MCF 10A (cell line): Measurements from ENCODE around the gene UFSP1. TPM values are rescaled to one million over a fixed set of nuclear protein-coding genes. Genes with fewer than 3 reads are reported as not detected.

ENCODE experiments used
- BruUV-seq: library from RNA; stranded (reverse); fragments of 400-500 nt; replicated peaks from 2 replicates; lab custom pipeline; 2021; lab: Mats Ljungman, UMichigan
- CTCF ChIA-PET: fragments of 300-600 bp; sonication (Branson Sonifier 250); formaldehyde crosslinking; extraction: SDS; loops from one replicate; lab custom pipeline; 2021; ENCODE audit warnings: antibody characterized with exemption, inconsistent platforms; lab: Yijun Ruan, JAX
- POLR2A ChIA-PET: fragments of 300-600, 350-650 bp; sonication (Branson Sonifier 250); formaldehyde crosslinking; extraction: SDS; loops from one replicate; lab custom pipeline; 2020; ENCODE audit warnings: antibody characterized with exemption, inconsistent platforms; lab: Yijun Ruan, JAX
- DNase-seq: peaks from one replicate; pipeline ENCODE4 v3.0.0-alpha.2; 2018; ENCODE audit not compliant: unreplicated experiment
- H3K27ac Mint-ChIP-seq: one replicate; pipeline ENCODE4 v1.8.0; 2022; ENCODE audit warnings: mild to moderate bottlenecking, low read depth, mixed read lengths; ENCODE audit not compliant: unreplicated experiment
- H3K27me3 Mint-ChIP-seq: one replicate; pipeline ENCODE4 v1.8.0; 2022; ENCODE audit warnings: mixed read lengths; ENCODE audit not compliant: insufficient read depth, unreplicated experiment
- H3K36me3 Mint-ChIP-seq: one replicate; pipeline ENCODE4 v1.8.0; 2022; ENCODE audit warnings: mild to moderate bottlenecking, moderate library complexity, mixed read lengths; ENCODE audit not compliant: insufficient read depth, unreplicated experiment
- H3K4me1 Mint-ChIP-seq: one replicate; pipeline ENCODE4 v1.8.0; 2022; ENCODE audit warnings: mixed read lengths; ENCODE audit not compliant: insufficient read depth, unreplicated experiment
- H3K4me3 Mint-ChIP-seq: one replicate; pipeline ENCODE4 v1.8.0; 2022; ENCODE audit warnings: mild to moderate bottlenecking, moderate library complexity, mixed read lengths; ENCODE audit not compliant: unreplicated experiment
- H3K9me3 Mint-ChIP-seq: one replicate; pipeline ENCODE4 v1.8.0; 2022; ENCODE audit warnings: mixed read lengths; ENCODE audit not compliant: unreplicated experiment
- intact Hi-C: fragments of 100-400 bp; cut with micrococcal nuclease; formaldehyde crosslinking; loops from 2 replicates; pipeline ENCODE4 v1.14.1; 2022
- total RNA-seq: library from RNA; stranded (reverse); gene quantifications from 2 replicates; pipeline ENCODE4 v1.2.3, GENCODE V29; 2022
- TF ChIP-seq, protein P1 (sequence below): fragments of 200-600 bp; IDR thresholded peaks from one replicate; pipeline ENCODE4 v1.8.0; 2022; ENCODE audit warnings: antibody characterized with exemption, mild to moderate bottlenecking; ENCODE audit not compliant: unreplicated experiment

The UFSP1 gene
- total RNA-seq, 1 experiment from 2014 or later: 2.8 TPM

GRCh38 chr7:100894860-100895700 is 5.6 kb upstream of the UFSP1 start:
- CTCF ChIA-PET: interaction anchor here (0.5 to 3.9 kb wide), 12 partner anchors 10 to 350 kb away, joined by 3 to 47 read pairs (median 4); partner anchors contain the start of gene FIS1
- Mint-ChIP-seq H3K4me3 (peak overlapping the region; percentile 33), H3K4me1 (peaks cover 21% of the 10 kb centered on the region), H3K9me3 (no peaks in the 10 kb centered on the region), H3K27ac (no peak overlapping the region), H3K27me3 (peaks cover 26% of the 10 kb centered on the region), H3K36me3 (no peaks in the 10 kb centered on the region)
- no peak for DNase-seq
- POLR2A ChIA-PET: interaction anchor here (0.6 to 1.6 kb wide), 3 partner anchors 165 to 390 kb away, joined by 3 to 4 read pairs (median 3); no protein-coding TSS in a partner anchor
- intact Hi-C loops: loop anchor here (2.0 kb wide), 1 partner anchor 388 kb away; no protein-coding TSS in a partner anchor
- no TSS peak for BruUV-seq
- TF ChIP-seq, protein P1, sequence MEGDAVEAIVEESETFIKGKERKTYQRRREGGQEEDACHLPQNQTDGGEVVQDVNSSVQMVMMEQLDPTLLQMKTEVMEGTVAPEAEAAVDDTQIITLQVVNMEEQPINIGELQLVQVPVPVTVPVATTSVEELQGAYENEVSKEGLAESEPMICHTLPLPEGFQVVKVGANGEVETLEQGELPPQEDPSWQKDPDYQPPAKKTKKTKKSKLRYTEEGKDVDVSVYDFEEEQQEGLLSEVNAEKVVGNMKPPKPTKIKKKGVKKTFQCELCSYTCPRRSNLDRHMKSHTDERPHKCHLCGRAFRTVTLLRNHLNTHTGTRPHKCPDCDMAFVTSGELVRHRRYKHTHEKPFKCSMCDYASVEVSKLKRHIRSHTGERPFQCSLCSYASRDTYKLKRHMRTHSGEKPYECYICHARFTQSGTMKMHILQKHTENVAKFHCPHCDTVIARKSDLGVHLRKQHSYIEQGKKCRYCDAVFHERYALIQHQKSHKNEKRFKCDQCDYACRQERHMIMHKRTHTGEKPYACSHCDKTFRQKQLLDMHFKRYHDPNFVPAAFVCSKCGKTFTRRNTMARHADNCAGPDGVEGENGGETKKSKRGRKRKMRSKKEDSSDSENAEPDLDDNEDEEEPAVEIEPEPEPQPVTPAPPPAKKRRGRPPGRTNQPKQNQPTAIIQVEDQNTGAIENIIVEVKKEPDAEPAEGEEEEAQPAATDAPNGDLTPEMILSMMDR: peak; percentile 96

DNA sequence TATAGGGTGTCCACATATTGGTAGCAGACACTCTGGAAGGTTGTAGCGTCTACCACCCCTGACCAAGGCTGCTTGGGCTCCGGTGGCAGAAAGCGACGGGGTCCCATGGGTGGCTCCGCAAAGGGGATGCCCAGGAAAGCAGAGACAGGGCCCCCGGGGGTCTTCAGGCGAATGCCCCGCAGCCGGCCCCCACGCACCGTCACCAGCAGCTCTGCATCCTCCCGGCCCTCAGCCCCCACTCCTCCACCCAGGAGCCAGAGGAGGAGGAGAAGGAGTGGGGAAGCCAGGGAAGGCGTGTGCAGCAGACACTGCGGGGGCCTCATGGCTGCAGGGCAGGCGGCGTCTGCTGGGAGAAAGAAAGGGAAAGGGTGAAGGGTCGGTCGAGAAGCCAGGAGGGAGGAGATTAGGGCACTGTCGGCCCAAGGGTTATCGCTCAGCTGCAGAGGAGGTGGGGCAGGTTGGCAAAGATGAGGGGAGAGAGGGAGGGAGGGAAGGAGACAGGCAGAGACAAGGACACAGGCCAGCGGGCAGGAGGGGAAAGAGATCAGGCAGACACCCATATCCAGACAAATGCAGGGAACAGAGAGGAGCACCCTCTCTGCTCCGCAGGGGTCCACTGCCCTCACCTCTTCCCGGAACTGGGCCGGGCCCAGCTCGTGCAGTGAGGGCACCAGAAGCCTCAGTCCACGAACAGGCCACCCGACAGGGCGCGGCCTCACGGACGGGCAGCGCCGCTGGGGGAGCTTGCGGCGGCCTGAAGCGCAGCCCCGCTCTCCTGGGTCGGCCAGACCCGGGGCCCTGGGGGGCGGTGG is 4.6 kb upstream of the UFSP1 start:
- H3K9me3 Mint-ChIP-seq: no peaks in the 10 kb centered on the region
- H3K4me3 Mint-ChIP-seq: no peak overlapping the region
- H3K4me1 Mint-ChIP-seq: peaks cover 22% of the 10 kb centered on the region
- intact Hi-C loops: loop anchor here (2.0 kb wide), 1 partner anchor 389 kb away; no protein-coding TSS in a partner anchor
- BruUV-seq: no TSS peak
- POLR2A ChIA-PET: interaction anchor here (1.6 kb wide), 1 partner anchor 166 kb away, joined by 4 read pairs; no protein-coding TSS in a partner anchor
- TF ChIP-seq, protein P1: no peak
- H3K27me3 Mint-ChIP-seq: peaks cover 26% of the 10 kb centered on the region
- no peak overlapping the region for H3K27ac Mint-ChIP-seq
- DNase-seq: no peak
- H3K36me3 Mint-ChIP-seq: no peaks in the 10 kb centered on the region
- CTCF ChIA-PET: interaction anchor here (0.5 to 3.9 kb wide), 17 partner anchors 8 to 459 kb away, joined by 3 to 47 read pairs (median 3); partner anchors contain the start of gene FIS1

- no peak overlapping the region for H3K4me3 Mint-ChIP-seq
- intact Hi-C loops: no loop called here
- DNase-seq: no peak
- H3K27ac Mint-ChIP-seq: no peak overlapping the region
- CTCF ChIA-PET: interaction anchor here (0.5 to 3.9 kb wide), 12 partner anchors 9 to 459 kb away, joined by 3 to 47 read pairs (median 3); no protein-coding TSS in a partner anchor
- no TSS peak for BruUV-seq
- TF ChIP-seq, protein P1: no peak
- no peaks in the 10 kb centered on the region for H3K9me3 Mint-ChIP-seq
- no peaks in the 10 kb centered on the region for H3K36me3 Mint-ChIP-seq
- peaks cover 25% of the 10 kb centered on the region for H3K4me1 Mint-ChIP-seq
- peaks cover 24% of the 10 kb centered on the region for H3K27me3 Mint-ChIP-seq
- POLR2A ChIA-PET: no interaction called here
These were observed 3.9 kb upstream of the UFSP1 start for GRCh38 chr7:100893318-100893895.
